Measurements from ENCODE around the gene WDR91.
A peak's percentile ranks its signal among the peaks of the same experiment; 100 is the strongest.

Gene WDR91

GRCh38 chr7:135160098-135160857 is 51.0 kb downstream of the WDR91 start:
- H3K4me3 ChIP-seq (ENCODE audit: low read length): peak overlapping the region; percentile 25; the same call in 1 of the 2 replicates
- TF ChIP-seq ZNF274 (IDR thresholded peaks at IDR 0.05; ENCODE audit: low read depth, low read length): no peak

DNA sequence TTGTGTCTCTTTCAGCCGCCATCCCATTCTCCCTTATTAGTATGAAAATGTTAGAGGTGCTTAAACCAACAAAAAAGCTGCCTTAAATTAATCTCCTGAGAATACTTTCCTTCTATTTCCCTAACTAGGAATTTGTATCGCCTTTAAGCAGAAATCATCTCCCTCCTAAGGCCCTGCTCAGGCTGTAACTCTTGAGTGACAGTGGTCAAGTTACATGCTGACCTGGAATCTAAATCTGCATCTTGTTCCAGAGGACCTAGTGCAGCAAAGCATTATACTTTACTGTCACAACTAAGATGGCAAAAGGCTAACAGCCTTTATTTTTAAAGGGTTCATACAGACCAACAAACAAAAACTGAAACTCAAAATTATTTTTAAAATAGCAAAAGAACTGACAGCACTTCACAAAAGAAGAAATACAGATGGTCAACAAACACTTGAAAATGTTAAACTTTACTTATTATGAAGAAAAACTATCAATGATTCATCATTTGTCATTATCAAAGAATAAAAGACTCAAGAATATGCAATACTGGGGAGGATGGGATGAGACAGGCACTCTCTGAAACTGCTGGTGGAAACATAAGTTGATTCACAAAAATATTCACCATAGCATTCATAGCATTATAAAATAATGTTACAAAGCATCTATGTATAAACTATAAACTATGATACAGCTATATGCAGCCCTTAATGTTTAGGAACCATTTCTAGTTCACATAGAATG is 51.8 kb downstream of the WDR91 start:
- no peak for TF ChIP-seq ZNF274 (IDR thresholded peaks at IDR 0.05; ENCODE audit: low read depth, low read length)
- H3K4me3 ChIP-seq (ENCODE audit: low read length): no peak overlapping the region

DNA sequence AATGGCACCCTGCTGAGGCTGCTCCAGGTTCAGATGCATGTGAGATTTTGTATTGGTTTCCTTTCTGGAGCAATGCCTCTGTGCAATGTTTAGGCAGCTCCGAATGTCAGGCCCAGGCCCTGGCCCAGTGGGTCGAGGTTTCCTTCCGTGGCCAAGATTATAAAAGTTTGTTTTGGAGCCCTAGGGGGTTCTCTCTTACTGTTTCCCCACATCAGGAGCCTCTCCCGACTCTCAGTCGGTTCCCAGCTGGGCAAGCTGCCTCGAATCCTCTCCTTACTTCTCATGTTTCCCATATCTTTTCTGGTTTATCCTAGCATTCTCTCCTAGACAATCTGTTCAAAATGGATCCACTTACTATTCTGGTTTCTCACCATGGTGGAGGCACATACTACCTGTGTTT is 52.5 kb downstream of the WDR91 start:
- H3K4me3 ChIP-seq (ENCODE audit: low read length): no peak overlapping the region
- TF ChIP-seq ZNF274 (IDR thresholded peaks at IDR 0.05; ENCODE audit: low read depth, low read length): no peak

- no peak for TF ChIP-seq ZNF274 (IDR thresholded peaks at IDR 0.05; ENCODE audit: low read depth, low read length)
- no peak overlapping the region for H3K4me3 ChIP-seq (ENCODE audit: low read length)
Observed at GRCh38 chr7:135158141-135158655, 53.1 kb downstream of the WDR91 start.

GRCh38 chr7:135156290-135156689 is 55.0 kb downstream of the WDR91 start:
- no peak overlapping the region for H3K4me3 ChIP-seq (ENCODE audit: low read length)
- no peak for TF ChIP-seq ZNF274 (IDR thresholded peaks at IDR 0.05; ENCODE audit: low read depth, low read length)

DNA sequence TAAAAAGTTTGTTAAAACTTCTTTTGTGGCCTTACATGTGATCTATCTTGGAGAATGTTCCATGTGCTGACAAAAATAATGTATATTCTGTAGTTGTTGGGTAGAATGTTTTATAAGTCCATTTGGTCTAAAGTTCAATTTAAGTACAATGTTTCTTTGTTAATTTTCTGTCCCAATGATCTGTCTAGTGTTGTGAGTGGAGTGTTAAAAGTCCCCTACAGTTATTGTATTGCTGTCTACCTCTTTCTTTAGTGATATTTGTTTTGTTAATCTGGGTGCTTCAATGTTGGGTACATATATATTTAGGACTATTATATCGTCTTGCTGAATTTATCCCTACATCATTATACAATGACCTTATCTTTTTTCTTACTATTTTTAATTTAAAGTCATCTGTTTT is 56.6 kb downstream of the WDR91 start:
- TF ChIP-seq ZNF274 (IDR thresholded peaks at IDR 0.05; ENCODE audit: low read depth, low read length): no peak
- no peak overlapping the region for H3K4me3 ChIP-seq (ENCODE audit: low read length)

DNA sequence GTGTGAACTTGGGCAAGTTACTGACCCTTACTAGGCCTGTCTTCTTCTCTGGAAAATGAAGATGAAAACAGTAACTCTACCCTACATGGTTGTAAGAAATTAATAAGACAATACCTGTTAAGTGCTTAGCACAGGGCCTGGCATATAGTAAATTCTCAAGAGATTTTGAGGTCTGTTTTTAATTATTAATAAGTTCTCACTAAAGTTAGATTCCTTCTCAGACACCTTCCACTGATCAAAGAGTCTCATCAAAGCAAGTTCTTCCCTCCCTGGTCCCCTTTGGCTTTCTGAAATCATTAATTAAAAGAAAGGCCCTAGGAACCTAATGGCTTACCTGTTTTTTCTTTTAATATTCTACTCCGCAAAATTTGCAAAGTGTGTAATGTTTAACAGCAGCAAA is 58.9 kb downstream of the WDR91 start:
- TF ChIP-seq ZNF274 (IDR thresholded peaks at IDR 0.05; ENCODE audit: low read depth, low read length): no peak
- no peak overlapping the region; the same call in 1 of the 2 replicates for H3K4me3 ChIP-seq (ENCODE audit: low read length)

DNA sequence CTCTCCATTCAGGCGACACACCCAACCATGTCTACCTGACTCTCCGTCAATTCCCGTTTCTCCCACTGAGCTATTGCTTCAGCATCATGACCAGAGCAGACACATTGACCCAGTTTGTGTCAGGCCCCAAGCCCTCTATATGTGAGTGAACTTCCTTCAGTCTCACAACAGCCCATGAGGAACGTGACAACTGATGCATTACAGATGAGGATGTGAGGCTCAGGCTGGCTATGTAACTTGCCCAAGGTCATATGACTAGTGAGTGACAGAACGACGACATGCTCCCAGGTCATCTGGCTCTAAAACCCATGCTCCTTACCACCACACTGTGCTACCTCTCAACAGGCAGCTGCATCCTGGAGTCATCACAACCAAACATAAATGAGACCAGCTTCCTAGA is 59.8 kb downstream of the WDR91 start:
- peak overlapping the region; percentile 20; the same call in 1 of the 2 replicates for H3K4me3 ChIP-seq (ENCODE audit: low read length)
- TF ChIP-seq ZNF274 (IDR thresholded peaks at IDR 0.05; ENCODE audit: low read depth, low read length): no peak

DNA sequence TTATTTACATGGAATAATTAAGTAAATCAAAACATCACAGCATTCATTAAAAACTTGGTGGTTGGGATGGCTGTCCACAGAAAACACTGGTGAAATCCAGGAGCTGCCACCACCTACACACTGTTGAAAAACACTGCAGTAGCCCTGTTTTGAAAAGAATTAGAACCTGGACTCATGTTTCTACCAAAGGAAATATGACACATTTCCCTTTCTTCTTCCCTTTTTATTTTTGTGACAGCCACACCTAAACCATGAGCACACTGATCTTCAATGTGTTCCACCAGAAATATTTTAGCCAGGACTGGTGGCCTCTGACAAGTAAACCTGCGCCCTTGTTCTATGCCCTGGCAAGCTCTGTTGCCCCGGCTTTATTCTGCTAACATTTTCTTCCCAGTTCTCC is 60.2 kb downstream of the WDR91 start:
- peak overlapping the region; percentile 20; the same call in 1 of the 2 replicates for H3K4me3 ChIP-seq (ENCODE audit: low read length)
- no peak for TF ChIP-seq ZNF274 (IDR thresholded peaks at IDR 0.05; ENCODE audit: low read depth, low read length)

GRCh38 chr7:135150072-135150782 is 61.1 kb downstream of the WDR91 start:
- no peak for TF ChIP-seq ZNF274 (IDR thresholded peaks at IDR 0.05; ENCODE audit: low read depth, low read length)
- H3K4me3 ChIP-seq (ENCODE audit: low read length): peak overlapping the region; percentile 46; the same call in 1 of the 2 replicates

GRCh38 chr7:135147899-135148721 is 63.2 kb downstream of the WDR91 start, which contains the start of gene TMEM140:
TSS of gene TMEM140 (plus strand) at chr7:135148072. CDS start at chr7:135164442, 16,370 bp downstream.
- peak within 1 kb of the TSS; percentile 94 for H3K4me3 ChIP-seq (ENCODE audit: low read length)
- no peak for TF ChIP-seq ZNF274 (IDR thresholded peaks at IDR 0.05; ENCODE audit: low read depth, low read length)

DNA sequence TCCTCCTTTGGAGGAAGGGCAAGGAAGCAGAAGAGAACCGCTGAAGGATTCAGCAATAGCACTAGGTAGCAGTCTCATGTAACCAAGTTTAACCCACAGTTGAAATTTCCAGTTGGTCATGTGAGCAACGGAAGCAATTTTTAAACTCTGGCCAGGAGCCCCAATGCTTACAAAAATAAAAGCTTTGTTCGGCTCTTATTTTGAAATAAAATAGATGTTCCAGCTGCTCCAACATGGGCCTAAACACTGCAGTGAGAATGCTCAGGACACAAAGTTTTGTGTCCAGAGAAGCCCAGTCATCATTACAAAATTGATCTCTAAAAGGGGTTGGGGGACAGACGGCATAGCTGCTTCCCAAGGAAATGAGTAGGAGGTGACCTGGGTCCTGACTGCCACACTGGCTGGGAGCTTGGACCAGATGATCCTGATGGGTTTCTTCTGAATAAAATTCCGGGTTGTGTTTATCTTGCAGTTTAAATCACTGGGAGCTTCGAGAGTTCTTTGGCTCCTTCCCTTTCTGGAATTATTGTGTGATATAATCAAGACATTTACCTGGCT is 63.9 kb downstream of the WDR91 start:
- peak overlapping the region; percentile 94; the same call in 1 of the 2 replicates for H3K4me3 ChIP-seq (ENCODE audit: low read length)

More for the DNA sequence above, 63.9 kb downstream of the WDR91 start:
- TF ChIP-seq ZNF274 (IDR thresholded peaks at IDR 0.05; ENCODE audit: low read depth, low read length): no peak

Measured in GM08714 (cell line).